ENCODE results near the gene ZNF14. TPM values are rescaled to one million over a fixed set of nuclear protein-coding genes. Genes with fewer than 3 reads are reported as not detected.
"Not testable (repeated sequence)": the region's sequence is repeated elsewhere in the genome, so short reads cannot be mapped to it uniquely, and the experiment has no call there.

The ZNF14 gene
- total RNA-seq, 2 experiments from 2014 or later: 5.6 to 5.7 TPM

DNA sequence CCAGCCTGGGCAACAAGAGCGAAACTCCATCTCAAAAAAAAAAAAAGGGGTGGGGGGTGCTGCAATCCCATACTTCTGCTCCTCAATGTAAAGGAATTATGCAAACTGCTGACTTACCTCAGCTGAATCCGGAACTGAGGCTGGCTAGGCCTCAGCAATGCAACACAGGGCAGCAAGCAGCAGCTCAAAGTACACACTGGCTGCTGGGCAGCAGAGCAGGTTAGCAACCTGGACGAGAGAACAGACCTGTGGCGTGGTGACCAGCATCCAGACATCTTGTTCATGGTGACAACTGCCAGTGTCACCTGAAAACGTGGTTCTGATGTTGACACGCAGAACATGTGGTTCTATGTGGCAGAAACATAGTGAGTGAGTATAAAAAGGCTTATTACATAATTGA, 28.1 kb downstream of the ZNF14 start:
- CTCF ChIA-PET: no interaction called here

DNA sequence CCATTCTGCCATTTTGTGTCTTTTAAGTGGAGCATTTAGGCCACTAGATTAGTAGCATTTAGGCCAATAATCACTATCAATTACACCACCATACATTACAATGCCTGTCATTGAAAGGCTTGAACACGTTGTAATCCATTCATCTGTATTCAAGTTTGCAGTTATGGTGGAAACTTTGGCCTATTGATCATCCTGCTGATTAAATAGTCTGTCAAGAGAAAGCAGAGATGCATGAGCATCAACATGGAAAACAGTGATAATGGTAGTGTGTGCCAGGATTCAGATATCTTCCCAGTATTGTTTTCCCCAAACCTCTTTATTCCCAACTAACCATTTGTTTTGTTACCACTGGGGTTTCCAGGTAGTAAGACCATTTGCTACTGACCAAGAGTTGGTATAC, 32.4 kb downstream of the ZNF14 start:
- CTCF ChIA-PET, POLR2A ChIA-PET: not testable (repeated sequence)

More for the DNA sequence above, 28.1 kb downstream of the ZNF14 start:
- POLR2A ChIA-PET: no interaction called here

DNA sequence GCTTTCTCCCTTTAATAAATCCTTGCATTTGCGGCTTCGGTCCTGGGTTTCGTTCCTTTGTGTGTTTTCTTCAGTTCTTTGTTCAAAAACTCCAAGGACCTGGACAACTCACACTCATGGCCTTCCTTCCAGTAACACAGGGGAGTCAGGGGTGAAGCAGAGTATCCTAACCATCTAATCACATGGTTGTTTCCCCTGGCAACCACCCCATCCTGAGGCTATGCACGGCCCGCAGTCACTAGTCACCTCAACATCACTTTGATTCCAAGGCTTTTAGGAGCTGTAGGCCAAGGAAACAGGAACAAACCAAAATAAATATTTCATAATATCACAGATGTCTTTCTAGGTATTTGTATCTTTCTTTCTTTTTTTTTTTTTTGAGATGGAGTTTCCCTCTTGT, 35.3 kb downstream of the ZNF14 start:
- ChIA-PET CTCF (no interaction called here), POLR2A (interaction anchor here (0.6 kb wide), 1 partner anchor 35 kb away, joined by 3 read pairs; the partner anchor contains the start of gene ZNF14)

DNA sequence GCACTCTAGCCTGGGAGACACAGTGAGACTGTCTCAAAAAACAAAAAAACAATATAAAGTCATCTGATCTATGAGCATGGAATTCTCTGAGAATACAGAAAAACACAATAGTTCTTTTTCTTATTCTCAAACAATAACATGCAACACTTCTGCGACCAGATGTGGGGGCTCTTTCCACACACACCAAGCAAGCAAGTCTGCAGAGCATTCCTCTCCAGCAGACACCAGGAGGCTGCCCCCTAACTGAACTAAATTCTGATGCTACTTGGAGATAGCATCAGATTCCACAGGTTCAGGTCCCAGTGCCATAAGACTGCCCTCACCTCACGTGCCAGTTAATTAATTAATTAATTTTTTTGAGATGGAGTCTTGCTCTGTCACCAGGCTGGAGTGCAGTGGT, 36.5 kb downstream of the ZNF14 start:
- CTCF ChIA-PET: no interaction called here
- POLR2A ChIA-PET: no interaction called here

DNA sequence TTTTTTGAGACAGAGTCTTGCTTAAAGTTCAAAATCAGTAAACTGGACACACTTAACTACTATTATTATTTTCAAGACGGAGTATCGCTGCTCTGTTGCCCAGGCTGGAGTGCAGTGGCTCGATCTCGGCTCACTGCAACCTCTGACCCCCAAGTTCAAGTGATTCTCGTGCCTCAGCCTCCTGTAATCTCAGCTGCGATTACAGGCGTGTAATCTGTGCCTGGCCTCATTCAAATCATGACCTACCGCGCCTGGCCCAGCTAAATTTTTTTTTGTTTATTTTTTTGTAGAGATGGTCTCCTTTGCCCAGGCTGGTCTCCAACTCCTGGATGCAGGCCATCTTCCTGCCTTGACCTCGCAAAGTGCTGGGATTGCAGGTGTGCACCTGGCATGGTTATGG, 41.2 kb downstream of the ZNF14 start:
- ChIA-PET CTCF (no interaction called here), POLR2A (no interaction called here)

DNA sequence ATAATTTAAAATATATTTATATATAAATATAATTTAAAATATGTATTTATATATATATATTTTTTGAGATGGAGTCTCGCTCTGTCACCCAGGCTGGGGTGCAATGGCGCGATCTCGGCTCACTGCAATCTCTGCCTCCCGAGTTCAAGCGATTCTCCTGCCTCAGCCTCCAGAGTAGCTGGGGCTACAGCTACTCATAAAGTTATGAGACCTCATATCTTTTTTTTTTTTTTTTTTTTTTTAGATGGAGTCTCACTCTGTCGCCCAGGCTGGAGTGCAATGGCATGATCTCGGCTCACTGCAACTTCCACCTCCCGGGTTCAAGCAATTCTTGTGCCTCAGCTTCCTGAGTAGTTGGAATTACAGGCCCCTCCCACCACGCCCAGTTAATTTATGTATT, 43.9 kb downstream of the ZNF14 start:
- CTCF ChIA-PET: interaction anchor here (0.7 kb wide), 1 partner anchor 365 kb away, joined by 4 read pairs; no protein-coding TSS in a partner anchor
- POLR2A ChIA-PET: interaction anchor here (0.6 kb wide), 2 partner anchors 16 to 549 kb away, joined by 3 to 4 read pairs; no protein-coding TSS in a partner anchor

DNA sequence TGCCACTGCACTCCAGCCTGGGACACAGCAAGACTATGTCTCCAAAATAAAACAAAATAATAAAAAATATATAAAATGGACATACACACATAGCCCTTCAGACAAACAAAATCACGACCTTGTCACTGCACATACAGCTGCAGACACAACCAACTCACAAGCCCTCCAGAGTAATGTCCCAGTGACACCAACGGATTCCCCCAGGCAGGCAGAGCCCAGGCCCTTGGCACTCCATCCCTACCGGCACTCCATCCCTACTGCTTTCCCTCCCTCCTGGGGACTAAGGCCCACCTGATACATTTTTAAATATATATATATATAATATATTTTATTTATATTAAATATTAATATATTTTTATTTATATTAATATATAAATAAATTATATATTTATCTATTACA, 45.8 kb downstream of the ZNF14 start:
- CTCF ChIA-PET: interaction anchor here (0.6 kb wide), 1 partner anchor 14 kb away, joined by 3 read pairs; no protein-coding TSS in a partner anchor

DNA sequence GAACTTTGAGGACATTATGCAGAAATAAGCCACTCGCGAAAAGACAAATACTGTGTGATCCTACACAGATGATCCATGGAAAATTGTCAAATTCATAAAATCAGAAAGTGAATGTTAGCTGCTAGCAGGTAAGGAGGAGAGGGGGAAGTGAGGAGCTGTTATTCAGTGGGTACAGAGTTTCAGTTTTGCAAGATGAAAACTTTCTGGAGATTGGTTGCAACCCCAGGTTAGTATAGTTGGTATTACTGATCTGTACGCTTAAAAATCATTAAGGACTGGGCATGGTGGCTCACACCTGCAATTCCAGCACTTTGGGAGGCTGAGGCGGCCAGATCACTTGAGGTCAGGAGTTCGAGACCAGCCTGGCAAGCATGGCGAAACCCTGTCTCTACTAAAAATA, 46.3 kb downstream of the ZNF14 start:
- ChIA-PET CTCF (interaction anchor here (0.6 kb wide), 2 partner anchors 13 to 139 kb away, joined by 3 read pairs; no protein-coding TSS in a partner anchor), POLR2A (interaction anchor here (0.7 to 0.9 kb wide), 3 partner anchors 22 to 350 kb away, joined by 3 to 8 read pairs (median 3); no protein-coding TSS in a partner anchor)

More for the DNA sequence above, 45.8 kb downstream of the ZNF14 start:
- POLR2A ChIA-PET: interaction anchor here (0.7 to 0.9 kb wide), 2 partner anchors 23 to 350 kb away, joined by 3 to 8 read pairs; no protein-coding TSS in a partner anchor

DNA sequence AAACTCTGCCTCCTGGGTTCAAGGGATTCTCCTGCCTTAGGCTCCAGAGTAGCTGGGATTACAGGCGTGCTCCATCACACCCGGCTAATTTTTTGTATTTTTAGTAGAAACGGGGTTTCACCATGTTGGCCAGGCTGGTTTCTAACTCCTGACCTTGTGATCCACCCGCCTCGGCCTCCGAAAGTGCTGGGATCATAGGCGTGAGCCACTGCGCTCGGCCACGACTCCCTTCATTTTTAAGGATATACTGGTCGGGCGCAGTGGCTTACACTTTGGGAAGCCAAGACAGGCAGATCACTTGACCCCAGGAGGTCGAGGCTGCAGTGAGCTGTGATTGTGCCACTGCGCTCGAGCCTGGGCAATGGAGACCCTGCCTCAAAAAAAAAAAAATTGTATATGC, 46.8 kb downstream of the ZNF14 start:
- CTCF ChIA-PET: interaction anchor here (0.6 to 0.8 kb wide), 2 partner anchors 10 to 140 kb away, joined by 3 read pairs; no protein-coding TSS in a partner anchor
- POLR2A ChIA-PET: interaction anchor here (0.7 to 0.9 kb wide), 2 partner anchors 22 to 23 kb away, joined by 3 to 8 read pairs; no protein-coding TSS in a partner anchor

DNA sequence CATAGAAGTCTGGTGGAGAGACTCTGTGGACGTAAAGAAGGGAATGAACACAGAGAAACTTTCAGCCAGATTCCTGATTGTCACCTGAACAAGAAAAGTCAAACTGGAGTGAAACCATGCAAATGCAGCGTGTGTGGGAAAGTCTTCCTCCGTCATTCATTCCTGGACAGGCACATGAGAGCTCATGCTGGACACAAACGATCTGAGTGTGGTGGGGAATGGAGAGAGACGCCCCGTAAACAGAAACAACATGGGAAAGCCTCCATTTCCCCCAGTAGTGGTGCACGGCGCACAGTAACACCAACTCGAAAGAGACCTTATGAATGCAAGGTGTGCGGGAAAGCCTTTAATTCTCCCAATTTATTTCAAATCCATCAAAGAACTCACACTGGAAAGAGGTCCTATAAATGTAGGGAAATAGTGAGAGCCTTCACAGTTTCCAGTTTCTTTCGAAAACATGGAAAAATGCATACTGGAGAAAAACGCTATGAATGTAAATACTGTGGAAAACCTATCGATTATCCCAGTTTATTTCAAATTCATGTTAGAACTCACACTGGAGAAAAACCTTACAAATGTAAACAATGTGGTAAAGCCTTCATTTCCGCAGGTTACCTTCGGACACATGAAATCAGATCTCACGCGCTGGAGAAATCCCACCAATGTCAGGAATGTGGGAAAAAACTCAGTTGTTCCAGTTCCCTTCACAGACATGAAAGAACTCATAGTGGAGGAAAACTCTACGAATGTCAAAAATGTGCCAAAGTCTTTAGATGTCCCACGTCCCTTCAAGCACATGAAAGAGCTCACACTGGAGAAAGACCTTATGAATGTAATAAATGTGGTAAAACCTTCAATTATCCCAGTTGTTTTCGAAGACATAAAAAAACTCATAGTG, 53.5 kb downstream of the ZNF14 start:
- ChIA-PET CTCF (interaction anchor here (0.7 to 1.1 kb wide), 2 partner anchors 8 to 264 kb away, joined by 3 to 4 read pairs; no protein-coding TSS in a partner anchor), POLR2A (interaction anchor here (0.7 kb wide), 2 partner anchors 45 to 109 kb away, joined by 3 to 5 read pairs; no protein-coding TSS in a partner anchor)

DNA sequence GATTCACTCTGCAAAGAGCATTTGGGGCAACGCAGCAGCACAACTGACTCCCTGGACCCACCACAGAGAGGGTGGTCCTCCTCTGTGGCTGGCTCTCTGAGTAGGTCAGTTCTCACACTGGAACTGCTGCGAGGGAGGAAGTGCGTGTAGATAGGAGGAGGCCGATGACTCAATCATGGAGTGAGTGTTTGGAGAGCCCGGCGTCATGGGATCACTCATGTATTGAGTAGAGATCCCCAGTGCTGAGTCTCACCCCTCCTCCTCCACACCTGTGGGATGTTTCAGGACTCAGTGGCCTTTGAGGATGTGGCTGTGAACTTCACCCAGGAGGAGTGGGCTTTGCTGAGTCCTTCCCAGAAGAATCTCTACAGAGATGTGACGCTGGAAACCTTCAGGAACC, 55.3 kb downstream of the ZNF14 start:
- ChIA-PET CTCF (no interaction called here), POLR2A (no interaction called here)

DNA sequence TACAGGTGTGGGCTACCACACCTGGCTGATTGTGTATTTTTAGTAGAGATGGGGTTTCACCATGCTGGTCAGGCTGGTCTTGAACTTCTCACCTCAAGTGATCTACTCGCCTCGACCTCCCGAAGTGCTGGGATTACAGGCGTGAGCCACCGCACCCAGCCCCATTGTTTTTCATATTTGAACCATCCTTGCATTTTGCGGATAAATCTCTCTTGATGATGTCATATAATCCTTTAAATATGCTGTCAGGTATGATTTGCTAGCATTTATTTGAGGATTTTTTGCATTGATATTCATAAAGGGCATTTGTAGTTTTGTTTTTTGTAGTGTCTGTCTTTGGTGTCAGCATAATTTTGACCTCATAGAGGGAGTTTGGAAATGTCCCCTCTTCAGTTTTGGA, 58.6 kb downstream of the ZNF14 start:
- POLR2A ChIA-PET: no interaction called here
- CTCF ChIA-PET: no interaction called here

DNA sequence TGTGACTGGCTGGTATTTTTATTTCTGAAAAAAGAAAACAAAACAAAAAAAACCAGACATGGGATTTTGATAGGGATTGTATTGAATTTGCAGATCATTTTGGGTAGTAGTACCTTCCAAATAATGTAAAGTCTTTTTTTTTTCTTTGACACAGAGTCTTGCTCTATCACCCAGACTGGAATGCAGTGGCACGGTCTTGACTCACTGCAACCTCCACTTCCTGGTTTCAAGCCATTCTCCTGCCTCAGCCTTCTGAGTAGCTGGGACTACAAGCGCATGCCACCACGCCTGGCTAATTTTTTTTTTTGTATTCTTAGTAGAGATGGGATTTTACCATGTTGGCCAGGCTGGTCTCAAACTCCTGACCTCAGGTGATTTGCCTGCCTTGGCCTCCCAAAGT, 60.1 kb downstream of the ZNF14 start:
- ChIA-PET POLR2A (interaction anchor here (0.7 kb wide), 3 partner anchors 9 to 16 kb away, joined by 4 to 5 read pairs (median 5); partner anchors contain the start of gene ATP13A1), CTCF (interaction anchor here (0.7 kb wide), 1 partner anchor 14 kb away, joined by 3 read pairs; no protein-coding TSS in a partner anchor)

DNA sequence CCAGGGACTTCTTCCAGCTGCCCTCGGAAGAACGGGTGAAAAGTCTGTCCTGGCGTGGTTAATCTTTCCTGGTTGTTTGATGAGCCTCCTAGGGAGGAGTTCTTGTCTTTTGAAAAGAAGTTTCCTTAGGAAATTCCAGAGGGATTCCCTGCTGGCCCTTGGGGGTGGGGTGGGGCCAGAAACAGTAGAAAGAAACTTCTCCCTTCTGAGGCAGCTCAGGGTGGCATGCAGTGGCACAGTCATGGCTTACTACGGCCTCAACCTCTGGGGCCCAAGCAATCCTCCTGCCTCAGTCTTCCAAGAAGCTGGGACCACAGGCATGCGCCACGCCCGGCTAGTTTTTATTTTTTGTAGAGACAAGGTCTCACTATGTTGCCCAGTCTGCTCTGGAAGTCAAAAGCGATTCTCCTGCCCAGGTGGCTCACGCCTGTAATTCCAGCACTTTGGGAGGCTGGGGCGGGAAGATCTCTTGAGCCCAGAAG, 62.8 kb downstream of the ZNF14 start:
- CTCF ChIA-PET: interaction anchor here (1.5 kb wide), 1 partner anchor 120 kb away, joined by 3 read pairs; no protein-coding TSS in a partner anchor

DNA sequence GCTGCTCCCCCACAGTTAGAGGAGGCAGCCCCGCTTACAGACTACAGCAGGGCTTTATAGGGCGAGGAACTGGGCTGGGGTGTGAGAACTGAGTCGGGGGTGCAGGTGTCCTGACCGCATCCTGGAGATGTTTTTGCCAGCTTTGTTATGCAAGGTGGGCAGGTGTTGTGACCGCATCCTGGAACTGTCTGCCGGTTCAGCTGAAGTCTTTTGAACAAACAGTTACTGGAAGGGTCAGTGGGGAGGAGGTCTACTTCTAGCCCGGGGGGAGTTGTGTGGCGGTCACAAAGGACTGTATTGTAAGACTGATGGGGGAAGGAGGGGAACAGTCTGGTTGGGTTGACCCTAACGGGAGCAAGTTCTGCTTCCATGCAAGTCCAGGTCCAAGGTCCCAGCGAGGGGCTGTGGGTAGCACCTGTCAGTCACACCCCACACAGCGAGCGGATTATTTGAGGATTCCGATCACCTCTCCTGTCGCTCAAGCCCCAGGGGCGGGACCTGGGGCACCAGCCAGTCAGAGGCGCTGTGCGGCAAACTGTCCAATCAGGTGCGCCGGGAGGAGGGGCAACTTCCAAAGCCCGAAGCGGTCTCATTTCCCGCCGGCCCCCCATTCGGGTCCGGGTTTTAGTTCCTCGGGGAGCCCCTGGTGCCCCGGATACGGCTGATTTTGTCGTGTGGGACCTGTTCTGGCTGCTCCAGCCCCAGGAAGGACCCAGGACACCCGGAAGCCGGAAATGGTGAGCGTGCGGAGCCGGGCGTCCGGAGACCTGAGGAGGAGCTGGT, 64.5 kb downstream of the ZNF14 start, which contains the start of gene ZNF101:
TSS of gene ZNF101 (plus strand) at position 610 of the 783 bp plus-strand sequence. CDS start at position 735, 125 bp downstream.
- ChIA-PET CTCF (interaction anchor here (0.6 to 1.4 kb wide), 4 partner anchors 25 to 273 kb away, joined by 3 to 6 read pairs (median 5); partner anchors contain the start of genes GMIP, ZNF14 and ZNF506), POLR2A (interaction anchor here (0.9 to 2.2 kb wide), 4 partner anchors 70 to 198 kb away, joined by 3 to 14 read pairs (median 5); partner anchors contain the start of genes ZNF253 and ZNF506)

More for the DNA sequence above, 62.8 kb downstream of the ZNF14 start:
- POLR2A ChIA-PET: interaction anchor here (0.7 to 2.2 kb wide), 4 partner anchors 72 to 230 kb away, joined by 3 to 14 read pairs (median 4); partner anchors contain the start of gene ZNF93

DNA sequence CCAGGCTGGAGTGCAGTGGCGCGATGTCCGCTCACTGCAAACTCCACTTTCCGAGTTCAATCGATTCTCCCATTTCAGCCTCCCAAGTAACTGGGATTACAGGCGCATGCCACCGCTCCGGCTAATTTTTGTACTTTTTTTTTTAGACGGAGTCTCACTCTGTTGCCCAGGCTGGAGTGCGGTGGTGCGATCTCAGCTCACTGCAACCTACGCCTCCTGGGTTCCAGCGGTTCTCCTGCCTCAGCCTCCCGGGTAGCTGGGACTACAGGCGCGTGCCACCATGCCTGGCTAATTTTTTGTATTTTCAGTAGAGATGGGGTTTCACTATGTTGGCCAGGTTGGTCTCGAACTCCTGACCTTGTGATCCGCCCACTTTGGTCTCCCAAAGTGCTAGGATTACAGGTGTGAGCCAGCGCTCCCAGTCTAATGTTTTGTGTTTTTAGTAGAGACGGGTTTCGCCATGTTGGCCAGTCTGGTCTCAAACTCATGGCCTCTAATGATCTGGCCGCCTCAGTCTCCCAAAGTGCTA, 67.4 kb downstream of the ZNF14 start:
- POLR2A ChIA-PET: not testable (repeated sequence)
- CTCF ChIA-PET: interaction anchor here (0.7 to 1.0 kb wide), 3 partner anchors 63 to 211 kb away, joined by 3 to 4 read pairs (median 4); no protein-coding TSS in a partner anchor

DNA sequence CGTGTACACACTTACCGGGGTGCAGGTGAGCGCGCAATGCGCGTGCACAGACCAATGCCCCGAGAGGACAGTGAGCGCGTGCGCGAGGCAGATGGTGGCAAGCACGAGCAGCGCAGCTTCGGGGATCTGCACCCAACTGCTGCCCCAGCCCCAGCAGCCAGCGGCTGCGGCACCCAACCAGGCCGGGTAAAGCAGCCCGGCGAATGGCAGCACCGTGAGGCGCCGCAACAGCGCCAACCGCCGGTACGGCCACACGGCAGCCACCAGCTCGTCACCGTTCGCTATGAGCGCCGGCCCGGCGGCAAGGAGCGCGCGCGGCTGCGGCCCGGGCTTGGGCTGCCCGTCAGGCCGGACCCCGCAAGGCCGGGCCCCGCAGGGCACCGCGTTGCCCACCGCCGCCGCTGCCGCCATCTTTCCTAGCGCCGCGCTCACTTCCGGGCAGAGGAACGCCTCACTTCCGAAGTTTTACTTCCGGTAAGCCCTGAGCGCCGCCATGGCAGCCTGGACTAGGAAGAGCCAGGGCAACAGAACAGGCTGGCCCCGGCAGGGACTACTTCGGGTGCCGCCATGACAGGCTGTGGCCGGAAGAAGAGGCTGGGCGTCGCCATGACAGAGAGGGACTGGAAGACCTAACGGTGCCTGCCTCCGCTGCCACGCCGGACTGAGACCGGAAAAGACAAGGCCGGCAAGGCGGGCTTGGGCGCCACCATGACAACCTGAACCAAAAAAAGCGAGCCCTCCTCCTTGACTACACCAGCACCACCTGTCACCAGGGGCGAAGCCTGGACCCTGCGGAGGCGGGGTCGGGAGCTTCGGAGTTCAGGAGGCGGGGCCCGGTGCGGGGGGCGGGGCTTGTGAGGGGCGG, 69.4 kb downstream of the ZNF14 start, which contains the start of gene ATP13A1:
TSS of gene ATP13A1 (minus strand) at position 421 of the 865 bp plus-strand sequence. CDS start at position 411, 10 bp downstream.
- CTCF ChIA-PET: interaction anchor here (0.6 to 3.4 kb wide), 5 partner anchors 13 to 117 kb away, joined by 3 to 17 read pairs (median 5); partner anchors contain the start of gene GMIP
- POLR2A ChIA-PET: interaction anchor here (0.6 to 1.7 kb wide), 7 partner anchors 9 to 237 kb away, joined by 3 to 16 read pairs (median 5); partner anchors contain the start of genes ZNF506 and ZNF93
